GF-D8 (cell line): ENCODE measurements around the gene C12orf76.
A peak's percentile ranks its signal among the peaks of the same experiment; 100 is the strongest.

Source experiments
- DNase-seq: peaks from one replicate; lab custom pipeline; 2025; lab: John Stamatoyannopoulos, UW

The C12orf76 gene

DNA sequence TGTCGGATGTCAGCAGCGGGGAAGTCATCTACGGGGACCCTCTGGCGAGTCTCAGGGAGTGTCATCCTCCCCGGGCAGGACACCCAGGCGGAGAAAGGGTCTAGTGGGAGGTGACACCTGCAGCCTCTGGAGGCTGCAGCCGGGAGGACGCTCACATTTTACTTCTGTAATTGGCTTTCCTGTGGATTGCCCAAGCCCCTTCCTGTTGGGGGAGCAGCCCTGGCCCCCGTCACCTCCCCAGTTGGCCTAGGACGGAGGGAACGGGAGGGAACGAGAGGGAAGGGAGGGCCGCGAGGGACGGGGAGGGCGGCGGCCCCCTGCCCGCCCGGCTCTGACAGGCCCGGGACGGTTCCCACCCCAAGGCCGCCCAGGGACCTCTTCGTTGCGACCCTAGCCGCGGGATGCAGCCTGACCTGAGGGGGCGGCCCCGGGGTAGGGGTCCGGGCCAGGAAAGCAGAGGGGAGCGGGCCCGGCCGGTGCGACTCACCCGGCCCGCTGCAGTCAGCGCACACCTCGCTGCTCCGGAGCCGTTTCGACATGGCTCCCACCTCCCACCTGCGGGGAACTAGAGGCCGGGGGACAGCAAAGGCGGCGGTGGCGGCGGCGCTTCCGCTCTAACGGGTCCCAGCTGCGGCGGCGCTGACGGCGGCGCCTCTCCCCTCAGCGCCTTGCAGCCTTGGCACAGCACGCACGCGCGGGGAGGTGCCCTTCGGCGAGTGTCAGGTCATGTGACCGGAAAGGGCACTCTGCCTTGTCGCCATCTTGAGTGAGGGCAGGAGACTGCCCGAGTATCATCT is 52.4 kb downstream of the C12orf76 start, which contains the start of gene GIT2:
Gene GIT2, minus strand, starts transcription at position 683 of the 797 bp plus-strand sequence. Its CDS starts 144 bp downstream, at position 539.
- peak; percentile 86 for DNase-seq

- DNase-seq: no peak
Measured at GRCh38 chr12:109995361-109995685, 53.0 kb downstream of the C12orf76 start.

DNA sequence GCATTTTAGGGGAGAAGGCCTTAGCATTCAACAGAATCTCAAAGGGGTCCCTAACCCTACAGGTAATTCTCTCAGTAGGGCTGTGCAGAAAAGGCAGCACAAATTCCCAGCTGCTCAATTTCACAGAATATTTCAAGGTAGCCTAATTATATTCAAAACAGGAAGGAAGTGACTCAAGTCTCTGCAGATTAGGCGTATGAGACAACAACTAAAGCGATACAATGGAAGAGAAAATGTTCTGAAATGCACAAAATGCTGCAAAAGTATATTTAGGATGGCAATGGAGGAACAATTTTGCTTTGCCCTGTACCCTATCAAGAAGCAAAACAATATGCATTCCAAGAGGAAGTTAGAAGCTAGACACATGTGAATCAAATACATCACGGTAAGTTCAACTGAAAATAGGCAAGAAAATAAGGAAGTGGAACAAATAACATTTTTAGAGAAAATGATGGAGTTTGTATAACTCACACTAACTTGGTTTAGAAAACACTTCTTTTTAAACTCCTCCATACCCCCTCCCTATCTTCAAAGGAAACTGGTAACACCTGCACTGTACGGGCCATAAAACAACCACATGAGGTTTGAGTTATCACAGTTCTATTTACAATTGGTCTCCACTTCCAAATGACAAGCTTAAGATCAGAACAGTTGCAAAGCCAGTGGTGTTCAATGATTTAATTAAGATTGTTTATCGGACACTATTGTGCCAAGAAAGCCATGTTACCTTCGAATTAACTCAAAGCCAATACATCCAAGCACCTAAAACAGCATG is 53.7 kb downstream of the C12orf76 start:
- peak; percentile 47 for DNase-seq

DNA sequence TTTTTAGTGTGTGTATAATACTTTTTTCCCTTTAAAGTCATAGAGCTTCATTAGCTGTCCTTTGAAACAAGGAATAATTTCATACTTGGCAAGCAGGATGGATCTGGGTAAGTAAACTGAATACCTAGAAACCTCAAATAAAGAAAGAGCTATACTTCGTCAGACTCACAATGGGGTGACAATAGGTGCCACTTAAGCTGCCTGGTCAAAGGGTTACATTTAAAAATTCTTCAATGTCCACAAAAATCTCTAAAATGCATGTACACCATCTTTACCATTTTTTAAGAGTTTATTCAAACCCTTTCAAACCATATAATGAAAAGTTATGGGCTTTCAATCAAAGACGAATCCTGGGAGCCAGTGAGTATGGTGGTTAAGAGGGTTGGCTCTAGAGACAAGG is 55.2 kb downstream of the C12orf76 start:
- no peak for DNase-seq

- DNase-seq: no peak
Measured at GRCh38 chr12:109991586-109991985, 56.7 kb downstream of the C12orf76 start.
